HG03378 (cell line): ENCODE results near the gene PRPH.
"Not testable (repeated sequence)": the region's sequence is repeated elsewhere in the genome, so short reads cannot be mapped to it uniquely, and the experiment has no call there.

ENCODE experiments used
- ATAC-seq: cut with Tn5 transposase; IDR thresholded peaks from one replicate; pipeline ENCODE4 v1.9.1; 2021; ENCODE audit warnings: mild to moderate bottlenecking, moderate library complexity; ENCODE audit not compliant: unreplicated experiment

PRPH gene

GRCh38 chr12:49276304-49277290, 18.4 kb upstream of the PRPH start:
- ATAC-seq = no peak

- no peak for ATAC-seq
Observed at GRCh38 chr12:49277466-49277865, 17.5 kb upstream of the PRPH start.

- no peak for ATAC-seq
Observed at GRCh38 chr12:49279706-49280159, 15.2 kb upstream of the PRPH start.

- not testable (repeated sequence) for ATAC-seq
Observed at GRCh38 chr12:49280545-49280944, 14.4 kb upstream of the PRPH start.

GRCh38 chr12:49282302-49282701, 12.6 kb upstream of the PRPH start:
- ATAC-seq = no peak

- not testable (repeated sequence) for ATAC-seq
Observed at GRCh38 chr12:49282740-49283375, 12.1 kb upstream of the PRPH start.

- ATAC-seq = no peak
Observed at GRCh38 chr12:49283541-49284429, 11.2 kb upstream of the PRPH start.

GRCh38 chr12:49284672-49285071, 10.3 kb upstream of the PRPH start:
- ATAC-seq = no peak

- ATAC-seq = no peak
Observed at GRCh38 chr12:49287876-49288275, 7.1 kb upstream of the PRPH start.

- ATAC-seq = no peak
Observed at GRCh38 chr12:49288412-49288853, 6.5 kb upstream of the PRPH start.

GRCh38 chr12:49288922-49289555, 5.9 kb upstream of the PRPH start:
- no peak for ATAC-seq

GRCh38 chr12:49292729-49293055, 2.3 kb upstream of the PRPH start:
- ATAC-seq = no peak

GRCh38 chr12:49293056-49293956, 1.6 kb upstream of the PRPH start:
- no peak for ATAC-seq

GRCh38 chr12:49294086-49294803, 702 bp upstream of the PRPH start:
- no peak for ATAC-seq

- no peak for ATAC-seq
Observed at GRCh38 chr12:49294804-49295081, 204 bp upstream of the PRPH start.

GRCh38 chr12:49296034-49296835, 1.3 kb downstream of the PRPH start:
- no peak for ATAC-seq

GRCh38 chr12:49296836-49297694, 2.1 kb downstream of the PRPH start:
- no peak for ATAC-seq
